ENCODE results near the gene TSPAN3. TPM values are rescaled to one million over a fixed set of nuclear protein-coding genes. Genes with fewer than 3 reads are reported as not detected.

Gene TSPAN3
- total RNA-seq, 1 experiment from 2014 or later: 312 TPM

GRCh38 chr15:77053709-77054108 lies 17.2 kb downstream of the TSPAN3 start:
- DNase-seq (ENCODE audit: low read depth): peak; percentile 46

GRCh38 chr15:77052556-77052955 lies 18.4 kb downstream of the TSPAN3 start:
- no peak for DNase-seq (ENCODE audit: low read depth)

GRCh38 chr15:77048135-77048876 lies 22.6 kb downstream of the TSPAN3 start:
- no peak for DNase-seq (ENCODE audit: low read depth)

- no peak for DNase-seq (ENCODE audit: low read depth)
These were observed 24.1 kb downstream of the TSPAN3 start for GRCh38 chr15:77046704-77047412.

- DNase-seq (ENCODE audit: low read depth): no peak
These were observed 24.9 kb downstream of the TSPAN3 start for GRCh38 chr15:77045985-77046384.

- DNase-seq (ENCODE audit: low read depth): no peak
These were observed 26.5 kb downstream of the TSPAN3 start for GRCh38 chr15:77044228-77045042.

- no peak for DNase-seq (ENCODE audit: low read depth)
These were observed 27.7 kb downstream of the TSPAN3 start for GRCh38 chr15:77042955-77043920.

GRCh38 chr15:77042245-77042919 lies 28.5 kb downstream of the TSPAN3 start:
- DNase-seq (ENCODE audit: low read depth): no peak

GRCh38 chr15:77040673-77041072 lies 30.2 kb downstream of the TSPAN3 start:
- no peak for DNase-seq (ENCODE audit: low read depth)

- no peak for DNase-seq (ENCODE audit: low read depth)
These were observed 31.1 kb downstream of the TSPAN3 start for GRCh38 chr15:77039848-77040247.

GRCh38 chr15:77039217-77039533 lies 31.7 kb downstream of the TSPAN3 start:
- DNase-seq (ENCODE audit: low read depth): no peak

GRCh38 chr15:77038312-77039216 lies 32.3 kb downstream of the TSPAN3 start:
- no peak for DNase-seq (ENCODE audit: low read depth)

GRCh38 chr15:77037388-77038209 lies 33.3 kb downstream of the TSPAN3 start:
- no peak for DNase-seq (ENCODE audit: low read depth)

GRCh38 chr15:77036537-77037387 lies 34.1 kb downstream of the TSPAN3 start:
- no peak for DNase-seq (ENCODE audit: low read depth)

- no peak for DNase-seq (ENCODE audit: low read depth)
These were observed 34.9 kb downstream of the TSPAN3 start for GRCh38 chr15:77035999-77036471.

GRCh38 chr15:77035584-77035983 lies 35.3 kb downstream of the TSPAN3 start:
- DNase-seq (ENCODE audit: low read depth): no peak

GRCh38 chr15:77034695-77035489 lies 36.0 kb downstream of the TSPAN3 start:
- no peak for DNase-seq (ENCODE audit: low read depth)

Measured in M059J (cell line).